GM21619 (cell line): ENCODE results near the gene BABAM2.

Experiments
- ATAC-seq: cut with Tn5 transposase; IDR thresholded peaks from one replicate; pipeline ENCODE4 v1.9.1; 2021; ENCODE audit not compliant: unreplicated experiment

BABAM2 gene

GRCh38 chr2:28336982-28337627, 446.6 kb downstream of the BABAM2 start:
- no peak for ATAC-seq

GRCh38 chr2:28338046-28338817, 447.7 kb downstream of the BABAM2 start:
- no peak for ATAC-seq

- ATAC-seq: no peak
These were observed 448.3 kb downstream of the BABAM2 start for GRCh38 chr2:28338831-28339321.

- no peak for ATAC-seq
These were observed 449.1 kb downstream of the BABAM2 start for GRCh38 chr2:28339516-28340175.

- no peak for ATAC-seq
These were observed 450.0 kb downstream of the BABAM2 start for GRCh38 chr2:28340312-28341202.

- no peak for ATAC-seq
These were observed 450.8 kb downstream of the BABAM2 start for GRCh38 chr2:28341208-28341891.

- ATAC-seq: no peak
These were observed 451.8 kb downstream of the BABAM2 start for GRCh38 chr2:28342081-28342967.

- ATAC-seq: no peak
These were observed 452.8 kb downstream of the BABAM2 start for GRCh38 chr2:28343184-28343942.

- ATAC-seq: no peak
These were observed 453.6 kb downstream of the BABAM2 start for GRCh38 chr2:28343971-28344715.

GRCh38 chr2:28344756-28345373, 454.3 kb downstream of the BABAM2 start:
- no peak for ATAC-seq

GRCh38 chr2:28345619-28346018, 455.1 kb downstream of the BABAM2 start:
- no peak for ATAC-seq

GRCh38 chr2:28346587-28346986, 456.1 kb downstream of the BABAM2 start:
- no peak for ATAC-seq

- no peak for ATAC-seq
These were observed 456.7 kb downstream of the BABAM2 start for GRCh38 chr2:28347193-28347592.

- no peak for ATAC-seq
These were observed 457.1 kb downstream of the BABAM2 start for GRCh38 chr2:28347596-28347995.

- no peak for ATAC-seq
These were observed 457.6 kb downstream of the BABAM2 start for GRCh38 chr2:28348149-28348567.

- ATAC-seq: no peak
These were observed 458.4 kb downstream of the BABAM2 start for GRCh38 chr2:28348921-28349320.

GRCh38 chr2:28349546-28350165, 459.1 kb downstream of the BABAM2 start:
- ATAC-seq: no peak
